ENCODE data around the gene SETD5.
A peak's percentile ranks its signal among the peaks of the same experiment; 100 is the strongest.

DNA sequence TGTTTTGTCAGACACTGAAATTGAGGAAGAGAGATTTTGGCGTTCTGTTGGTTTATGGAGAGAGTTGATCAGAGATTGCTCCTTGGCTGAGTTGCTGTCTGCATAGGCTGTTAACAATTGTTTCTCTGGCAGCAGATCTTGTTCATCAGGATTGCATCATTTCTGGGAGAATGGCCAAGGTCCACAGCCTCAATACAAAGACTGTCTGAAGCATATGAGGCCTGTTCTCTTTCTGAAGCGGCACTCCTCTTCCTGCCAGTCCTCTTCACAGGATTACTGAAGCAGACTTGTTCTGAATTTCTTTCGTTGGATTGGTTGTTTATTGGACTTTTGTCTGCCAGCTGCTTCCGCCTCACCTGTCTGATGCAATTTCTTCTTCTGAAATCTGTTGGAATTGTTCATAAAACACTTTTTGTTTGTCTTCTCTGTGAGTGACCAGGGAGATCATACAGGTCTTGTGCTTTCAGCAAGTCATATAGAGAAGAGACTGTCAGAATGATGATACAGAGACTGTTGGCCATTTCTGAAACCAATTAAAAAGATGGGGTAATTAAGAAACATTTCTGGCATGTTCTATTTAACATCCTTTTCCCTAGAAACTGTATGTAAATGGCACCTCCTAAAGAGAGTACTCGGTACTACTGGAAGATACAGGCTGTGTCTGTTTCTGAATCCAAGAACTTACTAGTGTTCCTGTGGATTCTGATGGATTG lies 25.5 kb downstream of the SETD5 start:
- TF ChIP-seq, protein P1, sequence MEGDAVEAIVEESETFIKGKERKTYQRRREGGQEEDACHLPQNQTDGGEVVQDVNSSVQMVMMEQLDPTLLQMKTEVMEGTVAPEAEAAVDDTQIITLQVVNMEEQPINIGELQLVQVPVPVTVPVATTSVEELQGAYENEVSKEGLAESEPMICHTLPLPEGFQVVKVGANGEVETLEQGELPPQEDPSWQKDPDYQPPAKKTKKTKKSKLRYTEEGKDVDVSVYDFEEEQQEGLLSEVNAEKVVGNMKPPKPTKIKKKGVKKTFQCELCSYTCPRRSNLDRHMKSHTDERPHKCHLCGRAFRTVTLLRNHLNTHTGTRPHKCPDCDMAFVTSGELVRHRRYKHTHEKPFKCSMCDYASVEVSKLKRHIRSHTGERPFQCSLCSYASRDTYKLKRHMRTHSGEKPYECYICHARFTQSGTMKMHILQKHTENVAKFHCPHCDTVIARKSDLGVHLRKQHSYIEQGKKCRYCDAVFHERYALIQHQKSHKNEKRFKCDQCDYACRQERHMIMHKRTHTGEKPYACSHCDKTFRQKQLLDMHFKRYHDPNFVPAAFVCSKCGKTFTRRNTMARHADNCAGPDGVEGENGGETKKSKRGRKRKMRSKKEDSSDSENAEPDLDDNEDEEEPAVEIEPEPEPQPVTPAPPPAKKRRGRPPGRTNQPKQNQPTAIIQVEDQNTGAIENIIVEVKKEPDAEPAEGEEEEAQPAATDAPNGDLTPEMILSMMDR (IDR thresholded peaks at IDR 0.05) = peak; percentile 74
- no peak for TF ChIP-seq EZH2 (IDR thresholded peaks at IDR 0.05; ENCODE audit: borderline replicate concordance, insufficient read depth, low read depth, low read length, poor library complexity, severe bottlenecking)

Measured in B cell (primary cell).